ENCODE results near the gene TIGD4.

Gene TIGD4

DNA sequence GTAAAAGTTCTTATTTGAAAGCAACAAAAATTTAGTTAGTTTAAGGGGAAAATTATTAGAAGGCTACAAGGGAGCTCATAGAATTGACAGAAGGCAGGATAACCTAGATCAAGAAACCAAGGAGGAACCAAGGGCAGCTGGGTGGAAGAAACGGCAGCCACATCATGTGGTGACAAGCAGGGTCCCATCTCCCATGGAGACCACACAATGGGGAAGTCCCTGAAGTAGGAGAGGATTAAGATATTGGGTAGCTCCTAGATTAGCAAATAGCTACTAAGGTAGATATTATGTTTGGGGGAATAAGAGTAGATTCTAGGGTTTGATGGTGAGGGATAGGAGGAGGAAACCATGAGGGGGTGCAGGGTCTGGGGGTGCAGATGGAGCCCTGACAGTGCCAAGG, 51.7 kb downstream of the TIGD4 start:
- DNase-seq (ENCODE audit: low read depth in 1 of 2, low spot score in 1 of 2), result no peak

DNA sequence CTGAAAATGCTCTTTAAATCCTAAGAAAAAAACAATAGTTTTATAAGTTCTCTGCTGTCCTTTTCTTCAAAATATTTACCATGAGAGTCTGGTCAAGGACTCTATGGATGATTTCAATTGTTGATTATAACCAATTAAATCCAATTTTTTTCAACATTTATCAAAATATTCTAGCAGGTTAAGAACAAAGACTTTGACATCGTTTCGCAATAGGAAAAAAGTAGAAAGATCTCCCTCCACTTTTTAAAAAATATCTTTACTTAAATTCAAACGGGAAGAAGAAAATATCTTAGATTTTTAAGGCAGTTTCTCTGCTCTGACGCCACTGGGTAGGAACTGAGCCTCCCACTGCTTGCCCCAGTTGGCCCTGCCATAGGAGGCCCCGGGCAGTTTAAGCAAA, 55.0 kb downstream of the TIGD4 start:
- DNase-seq (ENCODE audit: low read depth in 1 of 2, low spot score in 1 of 2), result no peak

DNA sequence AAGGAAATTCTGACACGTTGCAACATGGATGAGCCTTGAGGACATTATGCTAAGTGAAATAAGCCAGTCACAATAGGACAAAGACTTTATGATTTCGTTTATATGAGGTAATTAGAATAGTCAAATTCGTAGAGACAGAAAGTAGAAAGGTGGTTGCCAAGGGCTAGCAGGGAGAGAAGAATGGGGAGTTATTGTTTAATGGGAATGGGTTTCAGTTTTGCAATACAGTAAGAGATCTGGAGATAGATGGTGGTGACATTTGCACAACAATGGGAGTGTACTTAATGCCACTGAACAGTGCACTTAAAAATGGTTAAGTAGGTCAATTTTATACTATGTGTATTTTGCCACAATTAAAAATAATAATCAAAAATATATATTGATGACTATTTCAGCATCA, 56.3 kb downstream of the TIGD4 start:
- no peak for DNase-seq (ENCODE audit: low read depth in 1 of 2, low spot score in 1 of 2)

DNA sequence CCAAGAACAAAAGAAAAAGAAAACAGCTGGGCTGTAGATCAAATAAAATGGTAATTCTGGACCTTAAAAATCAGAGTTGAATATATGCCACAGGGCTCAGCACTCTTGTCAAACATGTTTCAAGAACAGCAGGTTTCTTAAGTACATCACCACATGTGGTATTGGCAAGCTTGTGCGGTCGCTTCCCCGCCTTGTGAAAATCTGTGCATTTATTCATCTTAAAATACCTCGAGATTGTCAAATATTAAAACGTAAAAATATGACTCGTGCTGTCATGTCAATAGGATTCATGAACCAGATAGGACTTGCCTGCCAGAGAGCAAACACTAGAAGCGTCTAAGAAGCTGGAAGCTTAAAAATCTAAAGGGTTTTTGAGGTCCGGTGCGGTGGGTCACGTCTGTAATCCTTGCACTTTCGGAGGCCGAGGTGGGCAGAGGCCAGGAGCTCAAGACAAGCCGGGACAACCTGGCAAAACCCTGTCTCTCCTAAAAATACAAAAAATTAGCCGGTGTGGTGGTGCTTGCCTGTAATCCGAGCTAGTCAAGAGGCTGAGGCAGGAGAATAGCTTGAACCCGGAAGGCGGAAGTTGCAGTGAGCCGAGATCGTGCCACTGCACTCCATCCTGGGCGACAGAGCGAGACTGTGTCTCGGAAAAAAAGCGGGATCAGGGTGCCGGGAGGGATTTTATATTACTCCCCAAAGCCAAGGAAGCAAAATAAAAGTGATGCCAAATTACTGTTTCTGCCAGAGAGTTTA, 59.6 kb downstream of the TIGD4 start:
- DNase-seq (ENCODE audit: low read depth in 1 of 2, low spot score in 1 of 2), result no peak

Measured in activated CD4-positive, alpha-beta T cell treated with anti-CD3 and anti-CD28 coated beads, Interleukin-2, amount 50 U/mL, for 24 hours (primary cell).